ENCODE measurements around the gene MYCL.

DNA sequence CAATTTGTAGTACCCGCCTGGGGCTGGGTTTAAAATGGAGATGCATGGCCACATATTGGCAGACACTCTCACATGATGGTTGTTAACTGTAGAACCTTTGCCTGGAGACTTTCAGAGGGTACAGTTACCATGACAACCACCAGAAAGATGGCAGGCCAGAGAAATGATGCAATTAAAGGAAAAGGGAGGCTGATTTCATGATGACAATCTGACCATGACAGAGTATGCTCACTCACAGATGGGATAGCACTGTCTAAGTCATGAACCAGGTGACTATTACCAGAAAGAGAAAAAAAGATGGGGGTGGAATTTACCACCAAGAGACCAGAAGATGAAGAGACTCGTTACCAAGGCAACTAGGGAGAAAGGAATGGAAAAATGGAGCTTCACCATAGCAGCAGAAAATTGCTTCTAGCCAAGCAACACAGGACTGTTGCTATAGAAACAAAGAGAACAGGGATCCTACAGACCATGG lies 14.9 kb downstream of the MYCL start:
- no peak for TF ChIP-seq POLR2A (IDR thresholded peaks at IDR 0.05)
- TF ChIP-seq, protein P1, sequence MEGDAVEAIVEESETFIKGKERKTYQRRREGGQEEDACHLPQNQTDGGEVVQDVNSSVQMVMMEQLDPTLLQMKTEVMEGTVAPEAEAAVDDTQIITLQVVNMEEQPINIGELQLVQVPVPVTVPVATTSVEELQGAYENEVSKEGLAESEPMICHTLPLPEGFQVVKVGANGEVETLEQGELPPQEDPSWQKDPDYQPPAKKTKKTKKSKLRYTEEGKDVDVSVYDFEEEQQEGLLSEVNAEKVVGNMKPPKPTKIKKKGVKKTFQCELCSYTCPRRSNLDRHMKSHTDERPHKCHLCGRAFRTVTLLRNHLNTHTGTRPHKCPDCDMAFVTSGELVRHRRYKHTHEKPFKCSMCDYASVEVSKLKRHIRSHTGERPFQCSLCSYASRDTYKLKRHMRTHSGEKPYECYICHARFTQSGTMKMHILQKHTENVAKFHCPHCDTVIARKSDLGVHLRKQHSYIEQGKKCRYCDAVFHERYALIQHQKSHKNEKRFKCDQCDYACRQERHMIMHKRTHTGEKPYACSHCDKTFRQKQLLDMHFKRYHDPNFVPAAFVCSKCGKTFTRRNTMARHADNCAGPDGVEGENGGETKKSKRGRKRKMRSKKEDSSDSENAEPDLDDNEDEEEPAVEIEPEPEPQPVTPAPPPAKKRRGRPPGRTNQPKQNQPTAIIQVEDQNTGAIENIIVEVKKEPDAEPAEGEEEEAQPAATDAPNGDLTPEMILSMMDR (IDR thresholded peaks at IDR 0.05), result no peak
